ENCODE results near the gene DAGLA. TPM values are rescaled to one million over a fixed set of nuclear protein-coding genes. Genes with fewer than 3 reads are reported as not detected.

Gene DAGLA
- total and polyA plus RNA-seq, 2 experiments from 2014 or later: 1.3 TPM

- Histone ChIP-seq H4K20me1 (ENCODE audit: insufficient read depth) (no peaks in the 10 kb centered on the region), H3K4me2 (ENCODE audit: unreplicated experiment) (no peak overlapping the region), H2AFZ (no peak overlapping the region), H3K4me3 (no peak overlapping the region), H3K9me2 (ENCODE audit: insufficient read depth) (no peaks in the 10 kb centered on the region), H3K36me3 (ENCODE audit: low read depth) (no peaks in the 10 kb centered on the region), H3K27ac (no peak overlapping the region), H3K9me3 (ENCODE audit: low read depth) (no peaks in the 10 kb centered on the region), H3K4me1 (ENCODE audit: insufficient read depth) (no peaks in the 10 kb centered on the region), H3K27me3 (replicated peaks; ENCODE audit: insufficient read depth) (0 out of 2 replicates have a peak, but pooled peaks cover 6% of the 10 kb centered on the region), H3K79me2 (ENCODE audit: insufficient read depth) (no peaks in the 10 kb centered on the region), H3F3A (ENCODE audit: insufficient read depth) (no peaks in the 10 kb centered on the region), H3K9ac (no peak overlapping the region)
- in situ Hi-C loops (cut with MboI): no loop called here
- 43 to 53% methylated on average over 9 of the region's 9 CpGs for WGBS, 2 experiments (ENCODE audit: low coverage in 1 of 2, low lambda C conversion rate in 2 of 2, missing lambda C conversion rate in 2 of 2)
- DNase-seq: peak; percentile 36
- TF ChIP-seq EZH2 (IDR thresholded peaks at IDR 0.05; ENCODE audit: insufficient read depth, poor library complexity, severe bottlenecking) (no peak), EZH2phosphoT487 (IDR thresholded peaks at IDR 0.05; ENCODE audit: insufficient read depth, low read depth) (no peak)
Observed at GRCh38 chr11:61645179-61645868, 34.9 kb upstream of the DAGLA start.

GRCh38 chr11:61647529-61647928 lies 32.7 kb upstream of the DAGLA start:
- in situ Hi-C loops (cut with MboI): no loop called here
- 64 to 72% methylated on average over 3 of the region's 3 CpGs for WGBS, 2 experiments (ENCODE audit: low coverage in 1 of 2, low lambda C conversion rate in 2 of 2, missing lambda C conversion rate in 2 of 2)
- DNase-seq: no peak

GRCh38 chr11:61650781-61651571 lies 29.2 kb upstream of the DAGLA start:
- Histone ChIP-seq H3F3A (ENCODE audit: insufficient read depth) (no peaks in the 10 kb centered on the region), H3K36me3 (ENCODE audit: low read depth) (no peaks in the 10 kb centered on the region), H3K27me3 (replicated peaks; ENCODE audit: insufficient read depth) (peaks cover 15% of the 10 kb centered on the region), H3K9me2 (ENCODE audit: insufficient read depth) (no peaks in the 10 kb centered on the region), H3K9ac (no peak overlapping the region), H2AFZ (no peak overlapping the region), H3K4me1 (ENCODE audit: insufficient read depth) (no peaks in the 10 kb centered on the region), H3K79me2 (ENCODE audit: insufficient read depth) (no peaks in the 10 kb centered on the region), H3K27ac (no peak overlapping the region), H3K4me3 (no peak overlapping the region), H3K4me2 (ENCODE audit: unreplicated experiment) (no peak overlapping the region), H3K9me3 (ENCODE audit: low read depth) (no peaks in the 10 kb centered on the region), H4K20me1 (ENCODE audit: insufficient read depth) (no peaks in the 10 kb centered on the region)
- no peak for TF ChIP-seq EZH2phosphoT487 (IDR thresholded peaks at IDR 0.05; ENCODE audit: insufficient read depth, low read depth)
- no peak for TF ChIP-seq EZH2 (IDR thresholded peaks at IDR 0.05; ENCODE audit: insufficient read depth, poor library complexity, severe bottlenecking)
- no peak for DNase-seq
- in situ Hi-C loops (cut with MboI): no loop called here
- WGBS, 2 experiments (ENCODE audit: low coverage in 1 of 2, low lambda C conversion rate in 2 of 2, missing lambda C conversion rate in 2 of 2): 72 to 74% methylated on average over 15 to 17 of the region's 17 CpGs

More at GRCh38 chr11:61647529-61647928, 32.7 kb upstream of the DAGLA start:
- Histone ChIP-seq H3K4me3 (no peak overlapping the region), H3F3A (ENCODE audit: insufficient read depth) (no peaks in the 10 kb centered on the region), H2AFZ (no peak overlapping the region), H3K4me2 (ENCODE audit: unreplicated experiment) (no peak overlapping the region), H3K9me2 (ENCODE audit: insufficient read depth) (no peaks in the 10 kb centered on the region), H3K36me3 (ENCODE audit: low read depth) (no peaks in the 10 kb centered on the region), H3K27ac (no peak overlapping the region), H3K9ac (no peak overlapping the region), H3K79me2 (ENCODE audit: insufficient read depth) (no peaks in the 10 kb centered on the region), H3K9me3 (ENCODE audit: low read depth) (no peaks in the 10 kb centered on the region), H3K4me1 (ENCODE audit: insufficient read depth) (no peaks in the 10 kb centered on the region), H3K27me3 (replicated peaks; ENCODE audit: insufficient read depth) (0 out of 2 replicates have a peak, but pooled peaks cover 6% of the 10 kb centered on the region), H4K20me1 (ENCODE audit: insufficient read depth) (no peaks in the 10 kb centered on the region)
- no peak for TF ChIP-seq EZH2 (IDR thresholded peaks at IDR 0.05; ENCODE audit: insufficient read depth, poor library complexity, severe bottlenecking)
- TF ChIP-seq EZH2phosphoT487 (IDR thresholded peaks at IDR 0.05; ENCODE audit: insufficient read depth, low read depth): no peak

GRCh38 chr11:61652135-61652534 lies 28.1 kb upstream of the DAGLA start:
- H3K27me3 ChIP-seq (replicated peaks; ENCODE audit: insufficient read depth): peaks cover 15% of the 10 kb centered on the region
- TF ChIP-seq EZH2 (IDR thresholded peaks at IDR 0.05; ENCODE audit: insufficient read depth, poor library complexity, severe bottlenecking) (no peak), EZH2phosphoT487 (IDR thresholded peaks at IDR 0.05; ENCODE audit: insufficient read depth, low read depth) (no peak)
- no peaks in the 10 kb centered on the region for H3F3A ChIP-seq (ENCODE audit: insufficient read depth)
- no peaks in the 10 kb centered on the region for H4K20me1 ChIP-seq (ENCODE audit: insufficient read depth)
- DNase-seq: no peak
- no peak overlapping the region for H3K27ac ChIP-seq
- H3K4me1 ChIP-seq (ENCODE audit: insufficient read depth): no peaks in the 10 kb centered on the region
- no peak overlapping the region for H3K4me2 ChIP-seq (ENCODE audit: unreplicated experiment)
- no peak overlapping the region for H2AFZ ChIP-seq
- no peaks in the 10 kb centered on the region for H3K9me2 ChIP-seq (ENCODE audit: insufficient read depth)
- in situ Hi-C loops (cut with MboI): no loop called here
- no peaks in the 10 kb centered on the region for H3K9me3 ChIP-seq (ENCODE audit: low read depth)
- no peaks in the 10 kb centered on the region for H3K36me3 ChIP-seq (ENCODE audit: low read depth)
- H3K79me2 ChIP-seq (ENCODE audit: insufficient read depth): no peaks in the 10 kb centered on the region
- 23 to 33% methylated on average over 1 of the region's 1 CpG for WGBS, 2 experiments (ENCODE audit: low coverage in 1 of 2, low lambda C conversion rate in 2 of 2, missing lambda C conversion rate in 2 of 2)
- H3K9ac ChIP-seq: no peak overlapping the region
- H3K4me3 ChIP-seq: no peak overlapping the region

All from GM23248 (cell line).